Measurements from ENCODE around the gene FGF7.

DNA sequence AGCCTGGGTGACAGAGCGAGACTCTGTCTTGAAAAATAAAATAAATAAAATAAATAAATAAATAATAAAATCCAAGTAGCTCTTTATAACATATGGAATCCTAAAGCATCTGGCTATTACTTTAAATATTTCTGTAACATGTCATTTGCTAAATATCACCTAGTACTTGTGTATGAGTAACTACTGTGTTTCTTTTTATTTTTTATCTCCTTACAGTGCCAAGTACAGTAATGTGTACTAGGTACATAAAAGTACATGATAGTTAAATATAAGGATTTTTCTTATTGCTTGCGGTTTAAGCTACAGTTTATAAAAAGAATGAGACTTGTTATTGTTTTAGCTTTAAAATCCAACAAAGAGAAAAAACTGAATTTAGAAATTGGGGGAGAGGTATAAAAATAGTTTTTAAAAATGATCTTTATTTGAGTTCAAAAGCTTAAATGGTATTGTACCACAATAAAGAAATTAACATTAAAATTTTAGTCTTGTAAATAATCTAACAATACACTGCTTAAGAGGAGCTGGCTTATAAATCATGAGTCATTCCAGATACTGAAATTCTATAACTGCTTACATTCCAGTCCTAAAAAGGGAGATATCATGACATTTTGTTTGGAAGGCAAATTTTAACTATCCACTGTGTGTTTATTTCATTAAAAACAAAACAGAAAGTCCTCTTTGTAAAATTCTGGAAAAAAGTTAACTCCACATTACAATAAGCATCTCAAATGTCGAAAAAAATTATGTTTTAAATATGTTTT, 73.1 kb downstream of the FGF7 start:
- no peak for TF ChIP-seq POLR2A (IDR thresholded peaks at IDR 0.05; ENCODE audit: low read length)
- no peak for TF ChIP-seq GATA1 (IDR thresholded peaks at IDR 0.05; ENCODE audit: low read depth, low read length)

Measured in erythroblast (primary cell).